ENCODE results near the gene HSPA6.

DNA sequence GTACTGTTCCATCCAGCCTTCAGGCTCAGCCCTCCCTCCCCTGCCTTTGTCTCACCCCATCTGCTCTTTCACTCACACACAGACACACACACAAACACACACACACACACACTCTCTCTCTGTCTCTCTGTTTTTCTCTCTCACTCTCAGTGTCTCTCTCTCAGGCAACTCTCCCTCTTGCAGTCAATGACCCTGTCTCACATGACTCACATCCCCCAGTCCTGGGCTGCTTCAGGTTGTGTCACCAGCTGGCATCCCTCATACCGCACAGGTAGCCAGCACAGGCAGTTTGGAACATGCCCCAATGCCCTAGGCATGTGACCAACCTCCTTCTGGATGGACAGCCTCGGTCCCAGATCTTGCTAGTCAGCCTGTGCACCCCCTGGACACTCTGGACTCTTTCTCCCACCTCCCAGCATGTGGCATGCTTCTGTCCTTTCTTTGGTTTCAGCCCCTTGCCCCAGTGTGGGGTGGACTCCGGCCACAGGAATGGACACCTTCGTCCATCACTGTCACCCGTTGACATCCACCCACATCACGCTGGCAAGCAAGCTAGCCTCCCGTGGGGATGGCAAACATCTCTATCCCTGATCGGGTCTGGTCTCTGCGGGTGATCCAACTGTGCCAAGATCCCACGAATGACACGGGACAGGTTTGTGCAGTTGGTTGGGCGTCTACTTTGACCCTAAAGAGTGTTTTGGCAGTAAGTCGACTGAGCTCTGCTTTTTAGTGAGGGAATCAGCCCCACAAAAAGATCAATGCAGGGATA is 42.5 kb upstream of the HSPA6 start:
- TF ChIP-seq EZH2 (IDR thresholded peaks at IDR 0.05; ENCODE audit: borderline replicate concordance, insufficient read depth, low read depth, low read length, poor library complexity, severe bottlenecking) (no peak), CTCF (IDR thresholded peaks at IDR 0.05) (no peak)
